Natural killer cell (primary cell): ENCODE results near the gene TRAT1. TPM values are rescaled to one million over a fixed set of nuclear protein-coding genes. Genes with fewer than 3 reads are reported as not detected.

Source experiments
- ATAC-seq, 3 donors: fragments of 150-1000 bp in 2 of 3; fragments of 200-7000 bp in 1 of 3; cut with Tn5 transposase; 1 replicate in 1 of 3; 2 replicates in 2 of 3; pipeline ENCODE4 v1.10.0; 2021; ENCODE audit warnings: mild to moderate bottlenecking in 2 of 3, moderate library complexity in 2 of 3
- DNase-seq, 2 donors: peaks; one replicate each; pipeline versions ENCODE4 v3.0.0 to v3.0.0-alpha.2; 2013 to 2021; ENCODE audit warnings: mixed read lengths in 1 of 2
- H3K27ac ChIP-seq: one replicate; pipeline ENCODE4 v1.5.1; 2013; ENCODE audit warnings: mild to moderate bottlenecking, low read length
- H3K27me3 ChIP-seq: one replicate; pipeline ENCODE4 v1.6.1; 2013; ENCODE audit warnings: low read length; ENCODE audit not compliant: control insufficient read depth, insufficient read depth
- H3K36me3 ChIP-seq: one replicate; pipeline ENCODE4 v1.6.1; 2013; ENCODE audit warnings: low read length; ENCODE audit not compliant: control insufficient read depth, insufficient read depth
- H3K4me1 ChIP-seq: one replicate; pipeline ENCODE4 v1.6.1; 2013; ENCODE audit warnings: low read length; ENCODE audit not compliant: control insufficient read depth, insufficient read depth
- H3K4me3 ChIP-seq: one replicate; pipeline ENCODE4 v1.5.1; 2013; ENCODE audit warnings: low read length
- H3K9me3 ChIP-seq: one replicate; pipeline ENCODE4 v1.6.1; 2013; ENCODE audit warnings: low read length; ENCODE audit not compliant: control insufficient read depth, insufficient read depth
- H3K27ac Mint-ChIP-seq, 2 donors: one replicate each; pipeline ENCODE4 v1.8.0; 2022; ENCODE audit warnings: mild to moderate bottlenecking in 2 of 2, mixed read lengths in 2 of 2, moderate library complexity in 1 of 2
- H3K27me3 Mint-ChIP-seq, 2 donors: one replicate each; pipeline ENCODE4 v1.8.0; 2022; ENCODE audit warnings: low read depth in 2 of 2, mixed read lengths in 2 of 2
- H3K36me3 Mint-ChIP-seq: one replicate; pipeline ENCODE4 v1.8.0; 2022; ENCODE audit warnings: mixed read lengths
- H3K4me1 Mint-ChIP-seq, 2 donors: one replicate each; pipeline ENCODE4 v1.8.0; 2022; ENCODE audit warnings: mixed read lengths in 2 of 2
- H3K4me3 Mint-ChIP-seq: one replicate; pipeline ENCODE4 v1.8.0; 2022; ENCODE audit warnings: mild to moderate bottlenecking, moderate library complexity, mixed read lengths
- H3K9me3 Mint-ChIP-seq, 2 donors: one replicate each; pipeline ENCODE4 v1.8.0; 2022; ENCODE audit warnings: mixed read lengths in 2 of 2
- WGBS: methylation state at CpG from one replicate; pipeline ENCODE4 v1.1.7; 2013; ENCODE audit warnings: missing lambda C conversion rate; ENCODE audit not compliant: insufficient coverage; 5-methylcytosine and 5-hydroxymethylcytosine counted together
- intact Hi-C: fragments of 100-400 bp; cut with micrococcal nuclease; formaldehyde crosslinking; loops from one replicate; pipeline ENCODE4 v1.14.2; 2022
- total RNA-seq, 4 donors: library from RNA; stranded (reverse); fragments of 120-200 nt in 1 of 4; gene quantifications; one replicate each; pipeline versions ENCODE4 v1.2.3 to v1.2.4, GENCODE V29; 2013 to 2022
- TF ChIP-seq, protein P1 (sequence below): fragments of 200-600 bp; IDR thresholded peaks from one replicate; pipeline ENCODE4 v1.8.0; 2022; ENCODE audit warnings: antibody characterized with exemption

Gene TRAT1
- total RNA-seq, 3 donors from 2014 or later (not counting 1 experiment from before 2014, with no cell fraction given) = 1.6 to 9.1 (median 2.4) TPM

DNA sequence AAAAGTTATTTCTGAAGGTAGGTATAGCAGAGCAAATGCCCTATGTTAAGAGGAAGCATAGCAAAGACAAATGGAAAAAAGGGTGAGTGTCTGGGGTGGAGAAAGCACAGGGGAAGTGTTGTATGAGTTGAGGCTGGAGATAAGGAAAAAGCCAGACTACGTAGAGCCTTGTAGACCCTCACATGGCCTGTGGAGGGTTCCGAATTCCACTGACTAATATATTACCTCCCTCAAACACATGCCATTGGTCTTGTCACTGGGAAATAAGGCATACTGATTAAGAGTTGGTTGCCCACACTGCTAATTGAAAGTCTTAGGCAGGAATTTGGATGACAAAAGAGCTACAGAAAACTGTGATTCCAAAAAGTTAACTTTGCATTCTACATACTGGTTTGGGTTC is 65.2 kb downstream of the TRAT1 start:
- TF ChIP-seq, protein P1, sequence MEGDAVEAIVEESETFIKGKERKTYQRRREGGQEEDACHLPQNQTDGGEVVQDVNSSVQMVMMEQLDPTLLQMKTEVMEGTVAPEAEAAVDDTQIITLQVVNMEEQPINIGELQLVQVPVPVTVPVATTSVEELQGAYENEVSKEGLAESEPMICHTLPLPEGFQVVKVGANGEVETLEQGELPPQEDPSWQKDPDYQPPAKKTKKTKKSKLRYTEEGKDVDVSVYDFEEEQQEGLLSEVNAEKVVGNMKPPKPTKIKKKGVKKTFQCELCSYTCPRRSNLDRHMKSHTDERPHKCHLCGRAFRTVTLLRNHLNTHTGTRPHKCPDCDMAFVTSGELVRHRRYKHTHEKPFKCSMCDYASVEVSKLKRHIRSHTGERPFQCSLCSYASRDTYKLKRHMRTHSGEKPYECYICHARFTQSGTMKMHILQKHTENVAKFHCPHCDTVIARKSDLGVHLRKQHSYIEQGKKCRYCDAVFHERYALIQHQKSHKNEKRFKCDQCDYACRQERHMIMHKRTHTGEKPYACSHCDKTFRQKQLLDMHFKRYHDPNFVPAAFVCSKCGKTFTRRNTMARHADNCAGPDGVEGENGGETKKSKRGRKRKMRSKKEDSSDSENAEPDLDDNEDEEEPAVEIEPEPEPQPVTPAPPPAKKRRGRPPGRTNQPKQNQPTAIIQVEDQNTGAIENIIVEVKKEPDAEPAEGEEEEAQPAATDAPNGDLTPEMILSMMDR = no peak
- Histone ChIP-seq H3K27me3 (no peaks in the 10 kb centered on the region), H3K4me1 (no peaks in the 10 kb centered on the region), H3K27ac (no peak overlapping the region), H3K9me3 (no peaks in the 10 kb centered on the region), H3K4me3 (no peak overlapping the region), H3K36me3 (no peaks in the 10 kb centered on the region)
- Mint-ChIP-seq H3K27me3 (peaks cover 3 to 12% of the 10 kb centered on the region in 2 donors), H3K36me3 (no peaks in the 10 kb centered on the region), H3K9me3 (no peaks in the 10 kb centered on the region), H3K4me3 (no peak overlapping the region), H3K4me1 (no peaks in the 10 kb centered on the region), H3K27ac (no peak overlapping the region)
- ATAC-seq (no peak), DNase-seq (no peak)
- no CpG with 5 or more reads among the region's 2 CpGs for WGBS
- intact Hi-C loops = no loop called here

DNA sequence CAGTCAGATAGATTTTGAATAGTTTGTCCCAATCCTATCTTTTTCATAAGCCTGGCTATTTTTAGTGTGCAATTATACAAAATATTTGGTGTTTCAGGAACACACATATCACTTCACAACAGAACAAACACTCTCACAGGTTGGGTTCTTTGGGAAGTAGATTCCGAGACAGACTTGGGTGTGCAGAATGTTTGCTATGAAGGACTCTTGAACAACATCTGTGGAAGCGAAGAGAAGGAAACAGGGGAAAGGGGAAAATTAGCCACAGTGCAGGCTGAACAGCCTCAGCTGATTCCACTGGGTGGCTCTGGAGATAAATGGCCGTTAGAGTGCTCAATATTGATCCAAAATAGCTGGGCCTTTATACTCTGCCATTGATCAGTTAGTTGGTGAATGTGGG is 69.2 kb downstream of the TRAT1 start:
- Mint-ChIP-seq H3K4me3 (no peak overlapping the region), H3K4me1 (no peaks in the 10 kb centered on the region), H3K9me3 (no peaks in the 10 kb centered on the region), H3K27me3 (peaks cover 3 to 18% of the 10 kb centered on the region in 2 donors), H3K36me3 (no peaks in the 10 kb centered on the region), H3K27ac (no peak overlapping the region)
- H3K4me3 ChIP-seq = no peak overlapping the region
- ATAC-seq = no peak
- no peaks in the 10 kb centered on the region for H3K9me3 ChIP-seq
- 85% methylated on average over 3 of the region's 3 CpGs for WGBS
- H3K27me3 ChIP-seq = no peaks in the 10 kb centered on the region
- intact Hi-C loops = no loop called here
- H3K4me1 ChIP-seq = no peaks in the 10 kb centered on the region
- no peaks in the 10 kb centered on the region for H3K36me3 ChIP-seq
- no peak for DNase-seq
- H3K27ac ChIP-seq = no peak overlapping the region
- TF ChIP-seq, protein P1 = no peak

DNA sequence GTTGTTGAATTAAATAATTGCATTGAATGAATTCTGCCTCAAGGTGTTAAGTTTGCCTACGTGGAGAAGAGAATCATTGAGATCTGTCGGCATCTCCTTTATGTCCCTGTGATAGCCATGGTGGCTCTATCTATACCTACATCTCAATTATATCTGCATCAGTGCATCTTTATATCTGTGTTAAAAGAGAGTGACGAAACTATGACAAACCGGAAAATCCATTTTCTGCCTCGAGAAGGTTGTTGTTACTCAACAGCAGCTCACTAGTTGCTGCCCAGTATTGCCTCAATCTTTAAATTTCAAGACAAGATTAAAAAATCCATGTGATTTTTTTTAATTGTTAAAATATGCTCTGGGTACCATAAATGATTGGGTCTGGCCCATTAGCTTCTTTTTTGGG is 72.4 kb downstream of the TRAT1 start:
- WGBS = 91% methylated on average over 5 of the region's 5 CpGs
- intact Hi-C loops = no loop called here
- Mint-ChIP-seq H3K4me1 (no peaks in the 10 kb centered on the region), H3K9me3 (no peaks in the 10 kb centered on the region), H3K27ac (no peak overlapping the region), H3K36me3 (no peaks in the 10 kb centered on the region), H3K4me3 (no peak overlapping the region), H3K27me3 (peaks cover 3 to 11% of the 10 kb centered on the region in 2 donors)
- no peaks in the 10 kb centered on the region for H3K36me3 ChIP-seq
- DNase-seq (no peak), ATAC-seq (no peak)
- H3K4me1 ChIP-seq = no peaks in the 10 kb centered on the region
- H3K4me3 ChIP-seq = no peak overlapping the region
- no peaks in the 10 kb centered on the region for H3K9me3 ChIP-seq
- no peaks in the 10 kb centered on the region for H3K27me3 ChIP-seq
- TF ChIP-seq, protein P1 = no peak
- H3K27ac ChIP-seq = no peak overlapping the region

DNA sequence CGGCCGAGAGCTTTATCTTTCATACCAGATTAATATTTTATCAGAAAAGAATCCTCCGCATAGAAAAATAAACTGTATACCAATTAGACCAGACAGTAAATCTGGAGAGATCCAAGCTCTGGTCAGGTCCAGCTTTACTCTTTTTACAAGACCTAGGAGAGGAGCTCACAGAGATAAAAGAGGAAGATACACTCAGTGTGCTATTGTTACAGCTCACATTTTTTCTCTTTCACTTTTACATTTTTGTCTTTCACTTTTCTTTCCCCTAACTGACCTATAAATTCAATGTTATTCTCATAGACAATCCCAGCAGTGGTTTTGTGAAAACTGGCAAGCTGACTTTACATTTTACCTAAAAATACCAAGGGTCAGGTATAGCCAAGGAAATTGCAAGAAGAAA is 75.3 kb downstream of the TRAT1 start:
- intact Hi-C loops = no loop called here
- Mint-ChIP-seq H3K36me3 (no peaks in the 10 kb centered on the region), H3K4me3 (no peak overlapping the region), H3K4me1 (no peaks in the 10 kb centered on the region), H3K9me3 (no peaks in the 10 kb centered on the region), H3K27me3 (peaks cover 0 to 5% of the 10 kb centered on the region in 2 donors), H3K27ac (no peak overlapping the region)
- Histone ChIP-seq H3K27me3 (no peaks in the 10 kb centered on the region), H3K9me3 (no peaks in the 10 kb centered on the region), H3K4me3 (no peak overlapping the region), H3K4me1 (no peaks in the 10 kb centered on the region), H3K27ac (no peak overlapping the region), H3K36me3 (no peaks in the 10 kb centered on the region)
- DNase-seq (no peak), ATAC-seq (no peak)
- 91% methylated on average over 3 of the region's 3 CpGs for WGBS
- TF ChIP-seq, protein P1 = no peak
